Tibial nerve (tissue), 4 donors: ENCODE results near the gene TMEM269.

Source experiments
- EP300 ChIP-seq, 2 donors: sonication (generic); formaldehyde crosslinking; IDR thresholded peaks; one replicate each; pipeline ENCODE4 v1.6.1; 2017; ENCODE audit warnings: antibody characterized with exemption in 2 of 2, mild to moderate bottlenecking in 1 of 2
- POLR2A ChIP-seq, 2 donors: fragments of 450-650 bp; IDR thresholded peaks; one replicate each; pipeline ENCODE4 v1.6.1; 2017; ENCODE audit warnings: antibody characterized with exemption in 2 of 2, mild to moderate bottlenecking in 2 of 2, moderate library complexity in 2 of 2
- TF ChIP-seq, protein P1 (sequence below), 5 experiments: fragments of 200-600 bp in 3 of 5; fragments of 450-650 bp in 2 of 5; sonication (generic) in 3 of 5; IDR thresholded peaks; one replicate each; pipeline ENCODE4 v1.5.1; 2016 to 2019; ENCODE audit warnings: antibody characterized with exemption in 5 of 5, mild to moderate bottlenecking in 3 of 5, moderate library complexity in 2 of 5

DNA sequence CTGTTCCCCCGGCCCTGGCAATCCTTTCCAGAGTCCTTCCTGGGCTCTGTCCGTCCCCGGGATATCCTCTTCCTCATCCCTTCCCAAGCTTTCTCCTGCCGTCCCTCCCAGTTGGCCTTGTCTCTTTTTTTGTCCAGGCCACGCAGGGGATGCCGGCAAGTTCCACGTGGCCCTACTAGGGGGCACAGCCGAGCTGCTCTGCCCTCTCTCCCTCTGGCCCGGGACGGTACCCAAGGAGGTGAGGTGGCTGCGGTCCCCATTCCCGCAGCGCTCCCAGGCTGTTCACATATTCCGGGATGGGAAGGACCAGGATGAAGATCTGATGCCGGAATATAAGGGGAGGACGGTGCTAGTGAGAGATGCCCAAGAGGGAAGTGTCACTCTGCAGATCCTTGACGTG is 45.8 kb downstream of the TMEM269 start:
- TF ChIP-seq, protein P1, sequence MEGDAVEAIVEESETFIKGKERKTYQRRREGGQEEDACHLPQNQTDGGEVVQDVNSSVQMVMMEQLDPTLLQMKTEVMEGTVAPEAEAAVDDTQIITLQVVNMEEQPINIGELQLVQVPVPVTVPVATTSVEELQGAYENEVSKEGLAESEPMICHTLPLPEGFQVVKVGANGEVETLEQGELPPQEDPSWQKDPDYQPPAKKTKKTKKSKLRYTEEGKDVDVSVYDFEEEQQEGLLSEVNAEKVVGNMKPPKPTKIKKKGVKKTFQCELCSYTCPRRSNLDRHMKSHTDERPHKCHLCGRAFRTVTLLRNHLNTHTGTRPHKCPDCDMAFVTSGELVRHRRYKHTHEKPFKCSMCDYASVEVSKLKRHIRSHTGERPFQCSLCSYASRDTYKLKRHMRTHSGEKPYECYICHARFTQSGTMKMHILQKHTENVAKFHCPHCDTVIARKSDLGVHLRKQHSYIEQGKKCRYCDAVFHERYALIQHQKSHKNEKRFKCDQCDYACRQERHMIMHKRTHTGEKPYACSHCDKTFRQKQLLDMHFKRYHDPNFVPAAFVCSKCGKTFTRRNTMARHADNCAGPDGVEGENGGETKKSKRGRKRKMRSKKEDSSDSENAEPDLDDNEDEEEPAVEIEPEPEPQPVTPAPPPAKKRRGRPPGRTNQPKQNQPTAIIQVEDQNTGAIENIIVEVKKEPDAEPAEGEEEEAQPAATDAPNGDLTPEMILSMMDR (IDR thresholded peaks at IDR 0.05), result no peak
- TF ChIP-seq POLR2A (IDR thresholded peaks at IDR 0.05) (no peak), EP300 (IDR thresholded peaks at IDR 0.05) (no peak)
